ENCODE data around the gene ATP6V0E1.

GRCh38 chr5:173047838-173048105, 64.2 kb downstream of the ATP6V0E1 start:
- TF ChIP-seq GATA2 (IDR thresholded peaks at IDR 0.05; ENCODE audit: low read depth, low read length) (no peak), GATA3 (IDR thresholded peaks at IDR 0.05; ENCODE audit: low read depth, low read length) (no peak)
